ENCODE data around the gene SIRPB2.
"Not testable (repeated sequence)": the region's sequence is repeated elsewhere in the genome, so short reads cannot be mapped to it uniquely, and the experiment has no call there.

The SIRPB2 gene

GRCh38 chr20:1499528-1500420, 8.6 kb upstream of the SIRPB2 start:
- no peak for DNase-seq (ENCODE audit: low read depth in 2 of 2)

GRCh38 chr20:1497371-1497770, 6.2 kb upstream of the SIRPB2 start:
- DNase-seq (ENCODE audit: low read depth in 2 of 2): not testable (repeated sequence)

GRCh38 chr20:1496930-1497329, 5.7 kb upstream of the SIRPB2 start:
- DNase-seq (ENCODE audit: low read depth in 2 of 2): no peak

GRCh38 chr20:1494436-1494835, 3.2 kb upstream of the SIRPB2 start:
- no peak for DNase-seq (ENCODE audit: low read depth in 2 of 2)

GRCh38 chr20:1493536-1493935, 2.3 kb upstream of the SIRPB2 start:
- no peak for DNase-seq (ENCODE audit: low read depth in 2 of 2)

GRCh38 chr20:1491860-1492642, 831 bp upstream of the SIRPB2 start:
- no peak for DNase-seq (ENCODE audit: low read depth in 2 of 2)

GRCh38 chr20:1490643-1491195, 501 bp downstream of the SIRPB2 start:
- DNase-seq (ENCODE audit: low read depth in 2 of 2): no peak

GRCh38 chr20:1489764-1490436, 1.3 kb downstream of the SIRPB2 start:
- no peak for DNase-seq (ENCODE audit: low read depth in 2 of 2)

GRCh38 chr20:1489325-1489724, 1.9 kb downstream of the SIRPB2 start:
- DNase-seq (ENCODE audit: low read depth in 2 of 2): no peak

- no peak for DNase-seq (ENCODE audit: low read depth in 2 of 2)
Measured at GRCh38 chr20:1486566-1486965, 4.7 kb downstream of the SIRPB2 start.

- no peak for DNase-seq (ENCODE audit: low read depth in 2 of 2)
Measured at GRCh38 chr20:1484438-1485116, 6.6 kb downstream of the SIRPB2 start.

- DNase-seq (ENCODE audit: low read depth in 2 of 2): no peak
Measured at GRCh38 chr20:1479831-1480595, 11.2 kb downstream of the SIRPB2 start.

GRCh38 chr20:1478566-1478965, 12.7 kb downstream of the SIRPB2 start:
- DNase-seq (ENCODE audit: low read depth in 2 of 2): no peak

GRCh38 chr20:1477896-1478490, 13.2 kb downstream of the SIRPB2 start:
- DNase-seq (ENCODE audit: low read depth in 2 of 2): no peak

GRCh38 chr20:1474817-1475603, 16.2 kb downstream of the SIRPB2 start:
- DNase-seq (ENCODE audit: low read depth in 2 of 2): no peak

- DNase-seq (ENCODE audit: low read depth in 2 of 2): no peak
Measured at GRCh38 chr20:1474325-1474724, 16.9 kb downstream of the SIRPB2 start.

GRCh38 chr20:1473246-1474220, 17.7 kb downstream of the SIRPB2 start:
- DNase-seq (ENCODE audit: low read depth in 2 of 2): no peak

GRCh38 chr20:1472556-1473245, 18.5 kb downstream of the SIRPB2 start:
- no peak for DNase-seq (ENCODE audit: low read depth in 2 of 2)
